ENCODE measurements around the gene HLA-DMB. TPM values are rescaled to one million over a fixed set of nuclear protein-coding genes. Genes with fewer than 3 reads are reported as not detected.

HLA-DMB gene
- total and polyA plus RNA-seq, 12 donors: 9.1 to 118 (median 70.5) TPM

- H3K36me3 ChIP-seq (replicated peaks in 1 of 2): peaks cover 0 to 10% of the 10 kb centered on the region in 2 donors
- peak; percentile 75 to 87 (median 82) for DNase-seq
- WGBS, 4 donors: 0 to 10% (median 1%) methylated on average over 6 to 40 of the region's 40 CpGs
- peaks cover 11 to 25% of the 10 kb centered on the region in 2 donors for H3K4me1 ChIP-seq (replicated peaks in 1 of 2)
- intact Hi-C loops (cut with DNase I): no loop called here
- TF ChIP-seq POLR2A (IDR thresholded peaks at IDR 0.05): no peak
- TF ChIP-seq CTCF (IDR thresholded peaks at IDR 0.05): peak in 1 of 6 experiments; percentile 16
- H3K9me3 ChIP-seq (replicated peaks in 1 of 3): no peaks in the 10 kb centered on the region
- no peaks in the 10 kb centered on the region for H3K27me3 ChIP-seq
- peak overlapping the region; percentile 99 to 100 (median 100) for H3K27ac ChIP-seq
- peak overlapping the region; percentile 19 to 76 (median 66) for H3K4me3 ChIP-seq
Measured at GRCh38 chr6:32968867-32969684, 28.2 kb upstream of the HLA-DMB start.

GRCh38 chr6:32968093-32968866 is 27.5 kb upstream of the HLA-DMB start, which contains the start of gene BRD2:
Gene BRD2 (plus strand): TSS chr6:32968594. CDS start chr6:32972899, 4,305 bp downstream.
- Histone ChIP-seq H3K4me3 (peak within 1 kb of the TSS; percentile 21 to 76 (median 74)), H3K27me3 (no peaks in the 10 kb centered on the region), H3K4me1 (replicated peaks in 1 of 2) (peaks cover 11 to 33% of the 10 kb centered on the region in 2 donors), H3K9me3 (replicated peaks in 1 of 3) (no peaks in the 10 kb centered on the region), H3K36me3 (replicated peaks in 1 of 2) (peaks cover 0 to 9% of the 10 kb centered on the region in 2 donors), H3K27ac (peak within 1 kb of the TSS; percentile 99 to 100 (median 100))
- intact Hi-C loops (cut with DNase I): no loop called here
- WGBS, 4 donors: 0 to 1% (median 1%) methylated on average over 29 to 62 of the region's 62 CpGs
- TF ChIP-seq POLR2A (IDR thresholded peaks at IDR 0.05): peak; percentile 77 to 84
- no peak for TF ChIP-seq CTCF (IDR thresholded peaks at IDR 0.05)
- DNase-seq: peak; percentile 96 to 98 (median 97)

GRCh38 chr6:32967151-32968091 is 26.6 kb upstream of the HLA-DMB start:
- Histone ChIP-seq H3K9me3 (replicated peaks in 1 of 3) (no peaks in the 10 kb centered on the region), H3K36me3 (replicated peaks in 1 of 2) (peaks cover 0 to 3% of the 10 kb centered on the region in 2 donors), H3K27ac (peak overlapping the region; percentile 99 to 100 (median 100)), H3K4me3 (peak overlapping the region in 3 of 4 donors; percentile 73 to 76 (median 74)), H3K27me3 (no peaks in the 10 kb centered on the region), H3K4me1 (replicated peaks in 1 of 2) (peaks cover 11 to 36% of the 10 kb centered on the region in 2 donors)
- intact Hi-C loops (cut with DNase I): no loop called here
- 1 to 3% (median 2%) methylated on average over 16 of the region's 16 CpGs for WGBS, 4 donors
- peak; percentile 24 to 60 (median 38) for TF ChIP-seq CTCF (IDR thresholded peaks at IDR 0.05)
- peak in 1 of 2 donors; percentile 13 for TF ChIP-seq POLR2A (IDR thresholded peaks at IDR 0.05)
- peak in 1 of 7 donors; percentile 34 for DNase-seq
